HCT116 (cell line): Measurements from ENCODE around the gene TRDN. TPM values are rescaled to one million over a fixed set of nuclear protein-coding genes. Genes with fewer than 3 reads are reported as not detected.

Experiments
- ATAC-seq: fragments of 200-7000 bp; cut with Tn5 transposase; 2 replicates; pipeline ENCODE4 v1.9.1; 2020; ENCODE audit warnings: mild to moderate bottlenecking, moderate library complexity
- BruUV-seq: library from RNA; stranded (reverse); fragments of 400-500 nt; replicated peaks from 2 replicates; lab custom pipeline; 2021; lab: Mats Ljungman, UMichigan
- CTCF ChIA-PET: fragments of 300-600 bp; sonication (Branson Sonifier 250); formaldehyde crosslinking; loops from one replicate; lab custom pipeline; 2021; ENCODE audit warnings: antibody characterized with exemption; lab: Charles Lee
- POLR2A ChIA-PET: fragments of 300-600, 350-600 bp; sonication (Branson Sonifier 250); formaldehyde crosslinking; loops from one replicate; lab custom pipeline; 2021; ENCODE audit warnings: antibody characterized with exemption; lab: Charles Lee
- RAD21 ChIA-PET, 2 experiments: fragments of 300-600 bp; sonication (Branson Sonifier 250); formaldehyde crosslinking; loops; one replicate each; lab custom pipeline; 2023; ENCODE audit warnings: low total read pairs in 2 of 2; ENCODE audit not compliant: uncharacterized antibody in 2 of 2, unreplicated experiment in 2 of 2, low non-redundant PET in 1 of 2; lab: Charles Lee
- DNase-seq: peaks from one replicate; pipeline ENCODE4 v3.0.0-alpha.2; 2010; ENCODE audit warnings: low read depth, low spot score
- H2AFZ ChIP-seq: fragments of 200-600 bp; shearing (Covaris generic), sonication (generic); 2 replicates; pipeline ENCODE4 v1.6.1; 2017; ENCODE audit warnings: low read depth, mixed run types, mixed read lengths, antibody characterized with exemption, low read length; ENCODE audit not compliant: poor library complexity, severe bottlenecking
- H3K27ac ChIP-seq: 2 replicates; pipeline ENCODE4 v1.5.1; 2012; ENCODE audit warnings: low read depth, low read length
- H3K27me3 ChIP-seq: fragments of 200-600 bp; sonication (generic); 2 replicates; pipeline ENCODE4 v1.6.1; 2016; ENCODE audit warnings: mixed run types, low read length, mixed read lengths; ENCODE audit not compliant: insufficient read depth
- H3K36me3 ChIP-seq, 2 experiments: fragments of 200-500 bp in 1 of 2; fragments of 200-600 bp in 1 of 2; sonication (Bioruptor generic) in 1 of 2; sonication (generic) in 1 of 2; 2 replicates each; pipeline versions ENCODE4 v1.5.1 to v1.6.1; 2014 to 2016; ENCODE audit warnings: low read length in 2 of 2, inconsistent platforms in 1 of 2, mixed read lengths in 1 of 2, mixed run types in 1 of 2; ENCODE audit not compliant: insufficient read depth in 2 of 2, control insufficient read depth in 1 of 2
- H3K4me1 ChIP-seq, 2 experiments: fragments of 200-600 bp in 1 of 2; sonication (generic) in 1 of 2; 2 replicates each; pipeline versions ENCODE4 v1.5.1 to v1.6.1; 2012 to 2017; ENCODE audit warnings: low read length in 2 of 2, inconsistent platforms in 1 of 2, mild to moderate bottlenecking in 1 of 2, mixed read lengths in 1 of 2, mixed run types in 1 of 2, moderate library complexity in 1 of 2; ENCODE audit not compliant: insufficient read depth in 2 of 2, control insufficient read depth in 1 of 2
- H3K4me2 ChIP-seq: fragments of 200-600 bp; sonication (generic); 2 replicates; pipeline ENCODE4 v1.6.1; 2017; ENCODE audit warnings: mixed run types, low read length, mixed read lengths
- H3K4me3 ChIP-seq, 2 experiments: fragments of 200-600 bp in 1 of 2; sonication (generic) in 1 of 2; replicated peaks in 1 of 2; 2 replicates each; pipeline ENCODE4 v1.5.1; 2011 to 2016; ENCODE audit warnings: low read length in 2 of 2, control low read depth in 1 of 2, low read depth in 1 of 2, mild to moderate bottlenecking in 1 of 2, mixed read lengths in 1 of 2, mixed run types in 1 of 2
- H3K79me2 ChIP-seq: fragments of 200-600 bp; sonication (generic); 2 replicates; pipeline ENCODE4 v1.6.1; 2017; ENCODE audit warnings: mild to moderate bottlenecking, mixed run types, low read length, moderate library complexity, mixed read lengths; ENCODE audit not compliant: insufficient read depth
- H3K9ac ChIP-seq: fragments of 200-600 bp; sonication (generic); 2 replicates; pipeline ENCODE4 v1.6.1; 2016; ENCODE audit warnings: low read length, mixed read lengths
- H3K9me2 ChIP-seq: fragments of 200-600 bp; sonication (generic), shearing (Covaris generic); 2 replicates; pipeline ENCODE4 v1.6.1; 2017; ENCODE audit warnings: mixed run types, mild to moderate bottlenecking, moderate library complexity; ENCODE audit not compliant: insufficient read depth
- H3K9me3 ChIP-seq, 2 experiments: fragments of 200-500 bp in 1 of 2; fragments of 200-600 bp in 1 of 2; sonication (Bioruptor generic) in 1 of 2; sonication (generic) in 1 of 2; 2 replicates each; pipeline ENCODE4 v1.6.1; 2014 to 2017; ENCODE audit warnings: low read length in 2 of 2, mixed read lengths in 2 of 2, inconsistent platforms in 1 of 2, low read depth in 1 of 2, mild to moderate bottlenecking in 1 of 2, mixed run types in 1 of 2, moderate library complexity in 1 of 2; ENCODE audit not compliant: control insufficient read depth in 1 of 2, insufficient read depth in 1 of 2
- H4K20me1 ChIP-seq: fragments of 200-600 bp; sonication (generic), shearing (Covaris generic); 2 replicates; pipeline ENCODE4 v1.6.1; 2017; ENCODE audit warnings: mixed run types, mild to moderate bottlenecking, moderate library complexity; ENCODE audit not compliant: insufficient read depth
- CEBPB ChIP-seq: IDR thresholded peaks from 2 replicates; pipeline ENCODE4 v1.6.1; 2012; ENCODE audit warnings: low read depth
- ELF1 ChIP-seq: IDR thresholded peaks from 2 replicates; pipeline ENCODE4 v1.6.1; 2012; ENCODE audit warnings: low read depth, borderline replicate concordance
- EZH2 ChIP-seq: fragments of 200-600 bp; sonication (generic); IDR thresholded peaks from 2 replicates; pipeline ENCODE4 v1.6.1; 2017; ENCODE audit warnings: antibody characterized with exemption, mixed run types
- EZH2phosphoT487 ChIP-seq: fragments of 200-600 bp; IDR thresholded peaks from 2 replicates; pipeline ENCODE4 v1.6.1; 2018; ENCODE audit warnings: antibody characterized with exemption, borderline replicate concordance
- JUND ChIP-seq: IDR thresholded peaks from 2 replicates; pipeline ENCODE4 v1.6.1; 2012
- MAX ChIP-seq: IDR thresholded peaks from 2 replicates; pipeline ENCODE4 v1.6.1; 2012
- RAD21 ChIP-seq: IDR thresholded peaks from 2 replicates; pipeline ENCODE4 v1.6.1; 2012; ENCODE audit warnings: low read depth, mild to moderate bottlenecking
- SIN3A ChIP-seq: IDR thresholded peaks from 2 replicates; pipeline ENCODE4 v1.6.1; 2012; ENCODE audit warnings: low read depth
- SP1 ChIP-seq: IDR thresholded peaks from 2 replicates; pipeline ENCODE4 v1.6.1; 2012; ENCODE audit warnings: low read depth
- SRF ChIP-seq: IDR thresholded peaks from 2 replicates; pipeline ENCODE4 v1.6.1; 2012; ENCODE audit warnings: low read depth
- TCF7L2 ChIP-seq: IDR thresholded peaks from 2 replicates; pipeline ENCODE4 v1.7.0; 2011; ENCODE audit warnings: borderline replicate concordance, inconsistent platforms; ENCODE audit not compliant: insufficient read depth, insufficient read length; ENCODE audit errors: extremely low read depth
- YY1 ChIP-seq: IDR thresholded peaks from 2 replicates; pipeline ENCODE4 v1.6.1; 2011; ENCODE audit warnings: low read length, low read depth, moderate library complexity, mild to moderate bottlenecking; ENCODE audit not compliant: insufficient replicate concordance; ENCODE audit errors: extremely low read depth
- intact Hi-C: fragments of 100-400 bp; cut with micrococcal nuclease; formaldehyde crosslinking; loops from 2 replicates; pipeline ENCODE4 v1.10.0; 2022
- total RNA-seq: library from RNA; stranded (reverse); gene quantifications from one replicate; pipeline ENCODE4 v1.2.1, GENCODE V29; 2021; ENCODE audit not compliant: unreplicated experiment
- TF ChIP-seq, protein P1 (sequence below): IDR thresholded peaks from 2 replicates; pipeline ENCODE4 v1.6.1; 2011; ENCODE audit warnings: mild to moderate bottlenecking, low read length, moderate library complexity; ENCODE audit not compliant: insufficient replicate concordance; ENCODE audit errors: extremely low read depth
- TF ChIP-seq, protein P2 (sequence below), 3 experiments: fragments of 200-600 bp in 1 of 3; sonication (generic) in 1 of 3; IDR thresholded peaks in 2 of 3; conservative IDR thresholded peaks in 1 of 3; 2 replicates each; pipeline ENCODE4 v1.5.1; 2012 to 2017; ENCODE audit warnings: low read depth in 2 of 3, low read length in 2 of 3, antibody characterized with exemption in 1 of 3, borderline replicate concordance in 1 of 3, control low read depth in 1 of 3, mild to moderate bottlenecking in 1 of 3, mixed read lengths in 1 of 3, mixed run types in 1 of 3, moderate library complexity in 1 of 3; ENCODE audit not compliant: insufficient read depth in 1 of 3
- TF ChIP-seq, protein P3 (sequence below): IDR thresholded peaks from 2 replicates; pipeline ENCODE4 v1.6.1; 2012; ENCODE audit warnings: low read depth
- TF ChIP-seq, protein P4 (sequence below): IDR thresholded peaks from 2 replicates; pipeline ENCODE4 v1.6.1; 2012

The TRDN gene
- total RNA-seq, 1 experiment from 2014 or later, result not detected

DNA sequence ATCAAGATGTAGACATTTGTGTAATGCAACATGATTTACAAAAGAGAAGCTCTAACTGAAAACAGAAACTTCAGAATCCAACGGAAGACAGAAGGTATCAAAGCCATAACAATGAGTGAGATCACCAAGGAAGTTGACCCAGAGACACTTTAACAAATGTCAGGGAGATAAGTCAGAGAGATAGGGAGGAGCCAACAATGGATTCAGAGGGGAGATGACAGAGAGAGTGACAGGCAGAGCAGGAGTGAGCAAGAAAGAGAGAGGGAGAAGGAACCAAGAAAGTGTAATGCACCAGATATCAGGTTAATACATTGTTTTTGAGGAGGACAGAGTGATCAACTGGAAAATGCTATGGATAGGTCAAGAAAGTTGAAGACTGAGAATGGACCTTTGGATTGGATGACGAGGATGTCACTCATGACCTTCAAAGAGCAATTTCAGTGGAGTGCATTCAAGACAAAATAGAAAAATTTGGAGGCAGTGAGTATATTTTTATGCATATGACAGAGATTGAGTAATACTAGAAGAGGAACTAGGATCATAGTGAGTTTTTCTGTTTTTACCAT lies 86.6 kb downstream of the TRDN start:
- ChIA-PET POLR2A (no interaction called here), CTCF (no interaction called here), RAD21 (no interaction called here)
- intact Hi-C loops, result no loop called here
- DNase-seq (no peak), ATAC-seq (no peak)
- Histone ChIP-seq H3K27ac (no peak overlapping the region), H3K4me2 (no peak overlapping the region), H2AFZ (no peak overlapping the region), H3K9me3 (no peaks in the 10 kb centered on the region), H3K9me2 (no peaks in the 10 kb centered on the region), H3K9ac (no peak overlapping the region), H3K27me3 (no peaks in the 10 kb centered on the region), H3K4me3 (no peak overlapping the region), H3K79me2 (no peaks in the 10 kb centered on the region), H4K20me1 (no peaks in the 10 kb centered on the region), H3K4me1 (no peaks in the 10 kb centered on the region), H3K36me3 (no peaks in the 10 kb centered on the region)
- no TSS peak for BruUV-seq
- TF ChIP-seq YY1, result no peak
- no peak for TF ChIP-seq JUND
- no peak for TF ChIP-seq MAX
- TF ChIP-seq SRF, result no peak
- TF ChIP-seq EZH2phosphoT487, result no peak
- TF ChIP-seq SIN3A, result no peak
- no peak for TF ChIP-seq SP1
- TF ChIP-seq ELF1, result no peak
- TF ChIP-seq, protein P1, sequence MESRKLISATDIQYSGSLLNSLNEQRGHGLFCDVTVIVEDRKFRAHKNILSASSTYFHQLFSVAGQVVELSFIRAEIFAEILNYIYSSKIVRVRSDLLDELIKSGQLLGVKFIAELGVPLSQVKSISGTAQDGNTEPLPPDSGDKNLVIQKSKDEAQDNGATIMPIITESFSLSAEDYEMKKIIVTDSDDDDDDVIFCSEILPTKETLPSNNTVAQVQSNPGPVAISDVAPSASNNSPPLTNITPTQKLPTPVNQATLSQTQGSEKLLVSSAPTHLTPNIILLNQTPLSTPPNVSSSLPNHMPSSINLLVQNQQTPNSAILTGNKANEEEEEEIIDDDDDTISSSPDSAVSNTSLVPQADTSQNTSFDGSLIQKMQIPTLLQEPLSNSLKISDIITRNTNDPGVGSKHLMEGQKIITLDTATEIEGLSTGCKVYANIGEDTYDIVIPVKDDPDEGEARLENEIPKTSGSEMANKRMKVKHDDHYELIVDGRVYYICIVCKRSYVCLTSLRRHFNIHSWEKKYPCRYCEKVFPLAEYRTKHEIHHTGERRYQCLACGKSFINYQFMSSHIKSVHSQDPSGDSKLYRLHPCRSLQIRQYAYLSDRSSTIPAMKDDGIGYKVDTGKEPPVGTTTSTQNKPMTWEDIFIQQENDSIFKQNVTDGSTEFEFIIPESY, result no peak
- no peak for TF ChIP-seq EZH2
- TF ChIP-seq, protein P2, sequence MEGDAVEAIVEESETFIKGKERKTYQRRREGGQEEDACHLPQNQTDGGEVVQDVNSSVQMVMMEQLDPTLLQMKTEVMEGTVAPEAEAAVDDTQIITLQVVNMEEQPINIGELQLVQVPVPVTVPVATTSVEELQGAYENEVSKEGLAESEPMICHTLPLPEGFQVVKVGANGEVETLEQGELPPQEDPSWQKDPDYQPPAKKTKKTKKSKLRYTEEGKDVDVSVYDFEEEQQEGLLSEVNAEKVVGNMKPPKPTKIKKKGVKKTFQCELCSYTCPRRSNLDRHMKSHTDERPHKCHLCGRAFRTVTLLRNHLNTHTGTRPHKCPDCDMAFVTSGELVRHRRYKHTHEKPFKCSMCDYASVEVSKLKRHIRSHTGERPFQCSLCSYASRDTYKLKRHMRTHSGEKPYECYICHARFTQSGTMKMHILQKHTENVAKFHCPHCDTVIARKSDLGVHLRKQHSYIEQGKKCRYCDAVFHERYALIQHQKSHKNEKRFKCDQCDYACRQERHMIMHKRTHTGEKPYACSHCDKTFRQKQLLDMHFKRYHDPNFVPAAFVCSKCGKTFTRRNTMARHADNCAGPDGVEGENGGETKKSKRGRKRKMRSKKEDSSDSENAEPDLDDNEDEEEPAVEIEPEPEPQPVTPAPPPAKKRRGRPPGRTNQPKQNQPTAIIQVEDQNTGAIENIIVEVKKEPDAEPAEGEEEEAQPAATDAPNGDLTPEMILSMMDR (IDR thresholded peaks at IDR 0.05 in 2 of 3, conservative IDR thresholded peaks at IDR 0.05 in 1 of 3; ENCODE audit: borderline replicate concordance in 1 of 3, insufficient read depth in 1 of 3, low read depth in 2 of 3, low read length in 2 of 3), result no peak
- TF ChIP-seq, protein P3, sequence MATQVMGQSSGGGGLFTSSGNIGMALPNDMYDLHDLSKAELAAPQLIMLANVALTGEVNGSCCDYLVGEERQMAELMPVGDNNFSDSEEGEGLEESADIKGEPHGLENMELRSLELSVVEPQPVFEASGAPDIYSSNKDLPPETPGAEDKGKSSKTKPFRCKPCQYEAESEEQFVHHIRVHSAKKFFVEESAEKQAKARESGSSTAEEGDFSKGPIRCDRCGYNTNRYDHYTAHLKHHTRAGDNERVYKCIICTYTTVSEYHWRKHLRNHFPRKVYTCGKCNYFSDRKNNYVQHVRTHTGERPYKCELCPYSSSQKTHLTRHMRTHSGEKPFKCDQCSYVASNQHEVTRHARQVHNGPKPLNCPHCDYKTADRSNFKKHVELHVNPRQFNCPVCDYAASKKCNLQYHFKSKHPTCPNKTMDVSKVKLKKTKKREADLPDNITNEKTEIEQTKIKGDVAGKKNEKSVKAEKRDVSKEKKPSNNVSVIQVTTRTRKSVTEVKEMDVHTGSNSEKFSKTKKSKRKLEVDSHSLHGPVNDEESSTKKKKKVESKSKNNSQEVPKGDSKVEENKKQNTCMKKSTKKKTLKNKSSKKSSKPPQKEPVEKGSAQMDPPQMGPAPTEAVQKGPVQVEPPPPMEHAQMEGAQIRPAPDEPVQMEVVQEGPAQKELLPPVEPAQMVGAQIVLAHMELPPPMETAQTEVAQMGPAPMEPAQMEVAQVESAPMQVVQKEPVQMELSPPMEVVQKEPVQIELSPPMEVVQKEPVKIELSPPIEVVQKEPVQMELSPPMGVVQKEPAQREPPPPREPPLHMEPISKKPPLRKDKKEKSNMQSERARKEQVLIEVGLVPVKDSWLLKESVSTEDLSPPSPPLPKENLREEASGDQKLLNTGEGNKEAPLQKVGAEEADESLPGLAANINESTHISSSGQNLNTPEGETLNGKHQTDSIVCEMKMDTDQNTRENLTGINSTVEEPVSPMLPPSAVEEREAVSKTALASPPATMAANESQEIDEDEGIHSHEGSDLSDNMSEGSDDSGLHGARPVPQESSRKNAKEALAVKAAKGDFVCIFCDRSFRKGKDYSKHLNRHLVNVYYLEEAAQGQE, result no peak
- TF ChIP-seq, protein P4, sequence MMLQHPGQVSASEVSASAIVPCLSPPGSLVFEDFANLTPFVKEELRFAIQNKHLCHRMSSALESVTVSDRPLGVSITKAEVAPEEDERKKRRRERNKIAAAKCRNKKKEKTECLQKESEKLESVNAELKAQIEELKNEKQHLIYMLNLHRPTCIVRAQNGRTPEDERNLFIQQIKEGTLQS, result no peak
- no peak for TF ChIP-seq RAD21
- no peak for TF ChIP-seq CEBPB
- no peak for TF ChIP-seq TCF7L2
